Measurements from ENCODE around the gene NOS2. TPM values are rescaled to one million over a fixed set of nuclear protein-coding genes. Genes with fewer than 3 reads are reported as not detected.

NOS2 gene
- total RNA-seq, 1 experiment from 2014 or later: 0.35 TPM

GRCh38 chr17:27780092-27780827 is 20.1 kb downstream of the NOS2 start:
- no CpG with 5 or more reads among the region's 8 CpGs for WGBS (ENCODE audit: extremely low coverage, insufficient read length, low lambda C conversion rate)
- H3K18ac ChIP-seq (ENCODE audit: insufficient read length, low read depth, low read length): no peak overlapping the region

More at GRCh38 chr17:27780092-27780827, 20.1 kb downstream of the NOS2 start:
- Histone ChIP-seq H3K23ac (ENCODE audit: insufficient read length, low read depth, low read length) (no peak overlapping the region), H2BK15ac (ENCODE audit: low read depth, low read length) (no peak overlapping the region), H2AFZ (ENCODE audit: low read length) (no peak overlapping the region), H2BK20ac (ENCODE audit: low read depth, low read length, poor library complexity, severe bottlenecking) (no peak overlapping the region), H3K4me1 (ENCODE audit: insufficient read depth, low read length) (peaks cover 2% of the 10 kb centered on the region; the same call in 1 of the 2 replicates), H2BK5ac (ENCODE audit: insufficient read length, low read length) (no peak overlapping the region), H4K8ac (replicated peaks; ENCODE audit: insufficient read length, low read depth, low read length) (no peak overlapping the region), H3T11ph (ENCODE audit: low read length) (no peak overlapping the region), H3K79me2 (ENCODE audit: insufficient read depth, low read length) (no peaks in the 10 kb centered on the region), H3K9me3 (ENCODE audit: control insufficient read depth, low read depth, low read length) (no peaks in the 10 kb centered on the region), H3K14ac (ENCODE audit: insufficient read depth, low read length) (no peak overlapping the region; the same call in 1 of the 2 replicates), H2AK5ac (ENCODE audit: insufficient read length, low read length) (no peak overlapping the region), H4K20me1 (ENCODE audit: control insufficient read depth, insufficient read depth, insufficient read length) (no peaks in the 10 kb centered on the region), H3K79me1 (ENCODE audit: insufficient read depth, low read depth, low read length, poor library complexity, severe bottlenecking) (no peaks in the 10 kb centered on the region), H3K27ac (ENCODE audit: insufficient read length, low read depth, low read length) (no peak overlapping the region), H3K27me3 (ENCODE audit: insufficient read depth, low read length) (no peaks in the 10 kb centered on the region), H3K56ac (ENCODE audit: insufficient read length, low read depth, low read length) (no peak overlapping the region), H3K4me2 (ENCODE audit: insufficient read depth, insufficient read length, low read length) (no peak overlapping the region), H2BK12ac (ENCODE audit: insufficient read length, low read depth, low read length) (no peak overlapping the region), H3K4ac (ENCODE audit: low read depth, low read length) (no peak overlapping the region), H4K5ac (ENCODE audit: insufficient read length, low read depth, low read length) (no peak overlapping the region), H3K9ac (ENCODE audit: extremely low read depth, insufficient read length, low read length) (no peak overlapping the region), H4K91ac (ENCODE audit: insufficient read length, low read depth, low read length) (no peak overlapping the region), H3K23me2 (ENCODE audit: insufficient read length, low read depth, low read length, poor library complexity, severe bottlenecking) (no peaks in the 10 kb centered on the region), H2BK120ac (ENCODE audit: low read depth, low read length, poor library complexity, severe bottlenecking) (no peak overlapping the region)
- no peaks in the 10 kb centered on the region for H3K9me3 Mint-ChIP-seq
- no peak for DNase-seq
- H3K27ac Mint-ChIP-seq: no peak overlapping the region
- no peaks in the 10 kb centered on the region; the same call in 1 of the 2 replicates for H3K27me3 Mint-ChIP-seq (ENCODE audit: low read depth)
- no peaks in the 10 kb centered on the region for H3K36me3 Mint-ChIP-seq (ENCODE audit: insufficient read depth in 1 of 3, low read depth in 3 of 3)
- H3K4me1 Mint-ChIP-seq: peaks cover 17 to 21% of the 10 kb centered on the region in 2 experiments
- H3K4me3 Mint-ChIP-seq: no peak overlapping the region
- no peak for TF ChIP-seq CTCF (conservative IDR thresholded peaks at IDR 0.05)

All from H9 (cell line).